K562 (cell line): Measurements from ENCODE around the gene SP4. TPM values are rescaled to one million over a fixed set of nuclear protein-coding genes. Genes with fewer than 3 reads are reported as not detected.

Source experiments
- BACH1 ChIP-seq: fragments of 200-800 bp; sonication (Bioruptor generic); IDR thresholded peaks from 2 replicates; pipeline ENCODE4 v1.6.1; 2016; ENCODE audit warnings: missing genetic modification characterization, missing compliant biosample characterization
- CTCF ChIP-seq, 3 experiments: IDR thresholded peaks in 2 of 3; conservative IDR thresholded peaks in 1 of 3; 2 replicates each; pipeline ENCODE4 v1.5.1; 2011 to 2012; ENCODE audit warnings: low read length in 3 of 3, mild to moderate bottlenecking in 3 of 3, control low read depth in 2 of 3, improper control_type of control experiment in 1 of 3, inconsistent platforms in 1 of 3, low read depth in 1 of 3, mixed read lengths in 1 of 3, moderate library complexity in 1 of 3; ENCODE audit not compliant: insufficient read depth in 2 of 3
- FOSL1 ChIP-seq: fragments of 200-800 bp; sonication (Bioruptor generic); conservative IDR thresholded peaks from 2 replicates; pipeline ENCODE4 v1.6.1; 2016; ENCODE audit warnings: missing genetic modification characterization, missing compliant biosample characterization
- KAT2B ChIP-seq: IDR thresholded peaks from one replicate; pipeline ENCODE4 v1.6.1; 2012; ENCODE audit warnings: low read depth, mild to moderate bottlenecking, control low read depth, inconsistent platforms, low read length, moderate library complexity
- SETDB1 ChIP-seq: IDR thresholded peaks from one replicate; pipeline ENCODE4 v1.6.1; 2012; ENCODE audit warnings: low read length, control low read depth, inconsistent platforms
- TCF3 ChIP-seq: sonication (generic); formaldehyde crosslinking; IDR thresholded peaks from 2 replicates; pipeline ENCODE4 v1.4.0; 2020; ENCODE audit warnings: mild to moderate bottlenecking, missing genetic modification reagents
- polyA plus RNA-seq, 8 experiments: library from polyadenylated mRNA; depleted of rRNA in 4 of 8; stranded (reverse) in 5 of 8; unstranded in 3 of 8; fragments of >200 nt; fragmentation: Nextera tagmentation in 2 of 8; fragmentation: Illumina TruSeq in 1 of 8; extraction: Ambion mirVana in 2 of 8; extraction: Trizol in 1 of 8; gene quantifications; 2 replicates each; pipeline versions ENCODE4 v1.2.1 to v1.2.3, GENCODE V29; 2011 to 2014; ENCODE audit warnings: inconsistent platforms in 1 of 8, missing spikeins in 1 of 8
- total RNA-seq, 7 experiments: library from RNA; depleted of rRNA in 6 of 7; stranded (reverse); fragments of >200 nt in 6 of 7; fragmentation: Illumina TruSeq in 2 of 7; extraction: Trizol in 2 of 7; gene quantifications; 2 replicates each; pipeline versions ENCODE4 v1.2.1 to v1.2.3, GENCODE V29; 2011 to 2021; ENCODE audit warnings: low replicate concordance in 1 of 7

The SP4 gene
- total and polyA plus RNA-seq, 9 of the 15 experiments (the other 6 are each of a cell fraction or from before 2014, with no cell fraction given), result 2.4 to 9.4 (median 4.5) TPM

DNA sequence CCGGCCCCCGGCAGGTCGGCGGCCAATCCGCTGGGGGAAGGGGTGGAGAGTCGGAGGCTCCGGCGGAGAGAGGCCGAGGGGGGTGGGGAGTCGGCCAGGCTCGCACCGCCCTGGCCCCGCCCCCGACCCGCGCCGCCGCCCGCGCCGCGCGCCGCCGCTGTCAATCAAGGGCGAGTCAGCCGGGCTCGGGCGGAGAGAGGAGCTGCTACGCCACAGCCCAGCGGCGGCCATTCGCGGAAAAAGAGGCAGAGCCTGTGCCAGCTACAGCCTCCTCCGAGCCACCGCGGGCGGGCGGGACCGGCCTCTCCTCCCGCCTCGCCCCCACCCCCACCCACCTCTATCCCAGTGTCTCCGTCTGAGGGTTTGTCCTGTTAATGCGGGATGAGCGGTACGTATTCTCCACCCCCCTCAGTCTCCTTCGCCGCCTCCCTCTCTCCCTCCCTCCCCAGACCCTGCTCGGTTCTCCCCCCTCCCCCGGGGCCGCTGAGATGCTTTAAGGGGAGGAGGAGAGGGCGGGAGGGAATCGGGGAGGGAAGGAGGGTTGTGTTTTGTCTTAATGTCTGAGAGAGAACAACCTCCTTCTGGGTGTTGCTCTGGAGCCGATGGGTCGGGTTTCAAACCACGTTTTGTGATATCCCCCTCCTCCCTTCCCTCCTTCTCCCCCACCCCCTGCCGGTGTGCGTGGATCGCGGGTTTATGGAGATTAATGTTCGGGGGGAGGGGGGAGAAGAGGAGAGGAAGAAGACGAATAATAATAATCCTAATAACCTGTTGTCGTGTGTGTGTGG, at the start of gene SP4 (continued):
- TF ChIP-seq CTCF (IDR thresholded peaks at IDR 0.05 in 2 of 3, conservative IDR thresholded peaks at IDR 0.05 in 1 of 3; ENCODE audit: insufficient read depth in 2 of 3, low read depth in 1 of 3, low read length in 3 of 3), result no peak
- no peak for TF ChIP-seq TCF3 (CRISPR knock-in tag)
- TF ChIP-seq KAT2B, result no peak
- TF ChIP-seq FOSL1, result no peak
- TF ChIP-seq BACH1, result no peak
- TF ChIP-seq SETDB1, result no peak
- TF ChIP-seq, all 486 proteins: peak for 46
